HG02884 (cell line): Measurements from ENCODE around the gene FOCAD.
A peak's percentile ranks its signal among the peaks of the same experiment; 100 is the strongest.

Experiments
- ATAC-seq: cut with Tn5 transposase; IDR thresholded peaks from one replicate; pipeline ENCODE4 v1.9.1; 2021; ENCODE audit warnings: mild to moderate bottlenecking, moderate library complexity; ENCODE audit not compliant: unreplicated experiment

Gene FOCAD

GRCh38 chr9:20996809-20997208 is 312.8 kb downstream of the FOCAD start:
- ATAC-seq = no peak

GRCh38 chr9:20997503-20998076 is 313.5 kb downstream of the FOCAD start:
- peak; percentile 87 for ATAC-seq

GRCh38 chr9:21001581-21001980 is 317.5 kb downstream of the FOCAD start:
- ATAC-seq = no peak

- ATAC-seq = no peak
Measured at GRCh38 chr9:21002040-21002439, 318.0 kb downstream of the FOCAD start.

- no peak for ATAC-seq
Measured at GRCh38 chr9:21015129-21015815, 331.2 kb downstream of the FOCAD start.

- no peak for ATAC-seq
Measured at GRCh38 chr9:21015995-21016394, 331.9 kb downstream of the FOCAD start.

- no peak for ATAC-seq
Measured at GRCh38 chr9:21016701-21017491, 332.8 kb downstream of the FOCAD start.

- ATAC-seq = no peak
Measured at GRCh38 chr9:21018177-21018576, 334.1 kb downstream of the FOCAD start.

GRCh38 chr9:21023861-21024260 is 339.8 kb downstream of the FOCAD start:
- ATAC-seq = no peak

GRCh38 chr9:21027295-21027694 is 343.2 kb downstream of the FOCAD start:
- no peak for ATAC-seq

- no peak for ATAC-seq
Measured at GRCh38 chr9:21028466-21028865, 344.4 kb downstream of the FOCAD start.

GRCh38 chr9:21029661-21030060 is 345.6 kb downstream of the FOCAD start:
- no peak for ATAC-seq

GRCh38 chr9:21030389-21031035 is 346.5 kb downstream of the FOCAD start:
- ATAC-seq = peak; percentile 85

GRCh38 chr9:21031091-21031807 is 347.2 kb downstream of the FOCAD start, which contains the start of gene HACD4:
Gene HACD4, minus strand, starts transcription at chr9:21031640. Its CDS starts 50 bp downstream, at chr9:21031590.
- ATAC-seq = peak; percentile 56

GRCh38 chr9:21031808-21032183 is 347.7 kb downstream of the FOCAD start:
- no peak for ATAC-seq

- no peak for ATAC-seq
Measured at GRCh38 chr9:21037278-21037677, 353.2 kb downstream of the FOCAD start.

- no peak for ATAC-seq
Measured at GRCh38 chr9:21039302-21039701, 355.2 kb downstream of the FOCAD start.

- no peak for ATAC-seq
Measured at GRCh38 chr9:21042466-21042865, 358.4 kb downstream of the FOCAD start.

GRCh38 chr9:21043841-21044240 is 359.8 kb downstream of the FOCAD start:
- no peak for ATAC-seq
